Neural crest cell (in vitro differentiated cells): ENCODE measurements around the gene NRIP3. TPM values are rescaled to one million over a fixed set of nuclear protein-coding genes. Genes with fewer than 3 reads are reported as not detected.
A peak's percentile ranks its signal among the peaks of the same experiment; 100 is the strongest.
"Not testable (repeated sequence)": the region's sequence is repeated elsewhere in the genome, so short reads cannot be mapped to it uniquely, and the experiment has no call there.

Source experiments
- DNase-seq: peaks from one replicate; pipeline ENCODE4 v3.0.0; 2021; ENCODE audit warnings: low read depth, mixed read lengths, low spot score
- H3K27ac Mint-ChIP-seq: one replicate; pipeline ENCODE4 v1.8.0; 2021; ENCODE audit warnings: mild to moderate bottlenecking, mixed read lengths; ENCODE audit not compliant: unreplicated experiment
- H3K27me3 Mint-ChIP-seq: 2 replicates; pipeline ENCODE4 v1.8.0; 2021; ENCODE audit warnings: low read depth, mild to moderate bottlenecking, mixed read lengths
- H3K36me3 Mint-ChIP-seq: 2 replicates; pipeline ENCODE4 v1.8.0; 2021; ENCODE audit warnings: low read depth, mild to moderate bottlenecking, mixed read lengths
- H3K4me1 Mint-ChIP-seq: 2 replicates; pipeline ENCODE4 v1.8.0; 2021; ENCODE audit warnings: mixed read lengths
- H3K4me3 Mint-ChIP-seq: one replicate; pipeline ENCODE4 v1.8.0; 2021; ENCODE audit warnings: mild to moderate bottlenecking, mixed read lengths
- H3K9me3 Mint-ChIP-seq: 2 replicates; pipeline ENCODE4 v1.8.0; 2021; ENCODE audit warnings: mixed read lengths
- total RNA-seq: library from RNA; stranded (reverse); gene quantifications from 2 replicates; pipeline ENCODE4 v1.2.1, GENCODE V29; 2021
- TF ChIP-seq, protein P1 (sequence below): fragments of 200-600 bp; sonication (generic); conservative IDR thresholded peaks from 2 replicates; pipeline ENCODE4 v1.5.0; 2021; ENCODE audit warnings: antibody characterized with exemption, mild to moderate bottlenecking

The NRIP3 gene
- total RNA-seq, 1 donor from 2014 or later: 2.1 TPM

GRCh38 chr11:8942518-8943066 is 61.2 kb downstream of the NRIP3 start, which contains the start of gene ASCL3:
ASCL3 (minus strand) TSS chr11:8943016; CDS start chr11:8938161, 4,855 bp downstream.
- Mint-ChIP-seq H3K36me3 (no peaks in the 10 kb centered on the region), H3K9me3 (no peaks in the 10 kb centered on the region), H3K27ac (no peak within 1 kb of the TSS), H3K4me1 (no peaks in the 10 kb centered on the region), H3K27me3 (no peaks in the 10 kb centered on the region), H3K4me3 (no peak within 1 kb of the TSS)
- TF ChIP-seq, protein P1, sequence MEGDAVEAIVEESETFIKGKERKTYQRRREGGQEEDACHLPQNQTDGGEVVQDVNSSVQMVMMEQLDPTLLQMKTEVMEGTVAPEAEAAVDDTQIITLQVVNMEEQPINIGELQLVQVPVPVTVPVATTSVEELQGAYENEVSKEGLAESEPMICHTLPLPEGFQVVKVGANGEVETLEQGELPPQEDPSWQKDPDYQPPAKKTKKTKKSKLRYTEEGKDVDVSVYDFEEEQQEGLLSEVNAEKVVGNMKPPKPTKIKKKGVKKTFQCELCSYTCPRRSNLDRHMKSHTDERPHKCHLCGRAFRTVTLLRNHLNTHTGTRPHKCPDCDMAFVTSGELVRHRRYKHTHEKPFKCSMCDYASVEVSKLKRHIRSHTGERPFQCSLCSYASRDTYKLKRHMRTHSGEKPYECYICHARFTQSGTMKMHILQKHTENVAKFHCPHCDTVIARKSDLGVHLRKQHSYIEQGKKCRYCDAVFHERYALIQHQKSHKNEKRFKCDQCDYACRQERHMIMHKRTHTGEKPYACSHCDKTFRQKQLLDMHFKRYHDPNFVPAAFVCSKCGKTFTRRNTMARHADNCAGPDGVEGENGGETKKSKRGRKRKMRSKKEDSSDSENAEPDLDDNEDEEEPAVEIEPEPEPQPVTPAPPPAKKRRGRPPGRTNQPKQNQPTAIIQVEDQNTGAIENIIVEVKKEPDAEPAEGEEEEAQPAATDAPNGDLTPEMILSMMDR: no peak
- no peak for DNase-seq

DNA sequence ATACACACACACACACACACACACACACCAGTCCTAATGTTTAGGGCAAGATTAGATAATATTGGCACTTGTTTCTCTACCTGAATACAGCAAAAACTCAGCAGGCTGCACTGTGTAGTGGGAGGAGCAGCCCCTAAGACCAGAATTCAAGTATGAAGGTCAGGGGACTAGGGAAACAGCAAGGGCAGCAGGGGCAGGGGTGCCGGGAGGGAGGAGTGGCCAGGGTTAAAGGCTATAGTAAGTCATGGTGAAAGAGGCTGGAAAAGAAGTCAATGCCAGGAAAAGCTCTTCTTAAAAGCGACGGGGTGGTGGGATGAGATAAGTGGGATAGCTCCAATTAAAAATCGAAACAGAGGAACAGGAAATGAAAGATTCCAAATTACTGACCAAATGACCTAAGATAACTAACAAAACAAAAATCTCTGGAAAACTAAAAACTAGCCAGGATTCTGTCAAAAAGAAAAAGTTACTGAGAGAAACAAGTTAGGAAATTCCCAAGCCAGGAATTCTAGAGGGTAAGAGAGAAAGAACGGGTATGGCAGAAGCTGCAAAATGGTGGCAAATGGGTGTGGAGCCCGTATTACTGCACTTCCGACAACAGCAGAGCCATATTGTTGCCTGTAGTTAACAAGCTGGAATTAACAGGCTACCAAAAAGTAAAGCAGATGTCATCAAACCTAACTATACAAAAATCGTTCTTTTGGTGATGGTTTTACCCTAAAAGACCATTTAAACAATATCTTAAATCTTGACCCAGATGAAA is 62.3 kb downstream of the NRIP3 start:
- no peaks in the 10 kb centered on the region for H3K36me3 Mint-ChIP-seq
- TF ChIP-seq, protein P1: no peak
- H3K9me3 Mint-ChIP-seq: no peaks in the 10 kb centered on the region
- H3K27ac Mint-ChIP-seq: peak overlapping the region; percentile 23
- H3K4me3 Mint-ChIP-seq: no peak overlapping the region
- no peaks in the 10 kb centered on the region for H3K4me1 Mint-ChIP-seq
- H3K27me3 Mint-ChIP-seq: no peaks in the 10 kb centered on the region
- DNase-seq: no peak

DNA sequence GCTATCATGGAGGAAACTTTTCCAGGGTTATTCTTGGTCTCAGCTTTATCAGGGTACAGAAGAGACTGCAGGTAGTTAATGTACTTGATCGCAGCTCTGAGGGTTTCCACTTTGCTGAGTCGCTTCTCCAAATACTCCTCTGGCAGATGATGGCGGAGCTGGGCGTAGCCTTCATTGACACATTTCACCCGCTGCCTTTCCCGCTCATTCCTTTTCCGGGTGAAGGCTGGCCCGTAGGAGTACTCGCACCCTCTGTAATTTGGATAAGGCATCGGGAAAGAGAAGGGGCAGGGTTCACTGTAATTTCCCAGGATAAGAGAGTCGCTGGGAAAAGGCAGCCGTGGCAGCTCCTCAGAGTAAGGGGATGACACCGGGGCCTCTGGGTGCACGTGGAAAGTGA is 66.1 kb downstream of the NRIP3 start:
- Mint-ChIP-seq H3K4me3 (no peak overlapping the region), H3K9me3 (no peaks in the 10 kb centered on the region), H3K27ac (no peak overlapping the region), H3K27me3 (no peaks in the 10 kb centered on the region), H3K36me3 (no peaks in the 10 kb centered on the region), H3K4me1 (peaks cover 11% of the 10 kb centered on the region)
- DNase-seq: no peak
- TF ChIP-seq, protein P1: no peak

DNA sequence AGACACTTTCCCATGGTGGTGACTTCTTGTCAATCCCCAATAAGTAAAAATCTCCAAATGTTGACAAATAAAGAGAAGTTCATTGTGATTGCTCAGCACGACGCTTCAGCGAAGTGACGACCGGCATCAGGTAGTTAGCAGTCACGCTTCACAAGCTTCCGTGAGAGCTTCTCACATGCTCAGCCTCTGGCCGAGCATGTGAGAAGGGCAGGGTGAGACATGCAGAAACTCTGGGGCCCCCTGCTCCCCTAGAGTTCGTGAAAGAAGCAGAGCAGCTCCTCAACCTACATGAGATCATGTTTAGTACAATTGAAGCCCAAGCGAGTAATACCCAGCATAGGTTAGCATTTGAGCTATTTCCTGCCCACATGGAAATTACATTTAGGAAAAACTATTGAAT is 66.6 kb downstream of the NRIP3 start:
- Mint-ChIP-seq H3K36me3 (no peaks in the 10 kb centered on the region), H3K27ac (peak overlapping the region; percentile 86), H3K4me3 (no peak overlapping the region), H3K27me3 (no peaks in the 10 kb centered on the region), H3K9me3 (no peaks in the 10 kb centered on the region), H3K4me1 (peaks cover 11% of the 10 kb centered on the region)
- DNase-seq: no peak
- TF ChIP-seq, protein P1: no peak

DNA sequence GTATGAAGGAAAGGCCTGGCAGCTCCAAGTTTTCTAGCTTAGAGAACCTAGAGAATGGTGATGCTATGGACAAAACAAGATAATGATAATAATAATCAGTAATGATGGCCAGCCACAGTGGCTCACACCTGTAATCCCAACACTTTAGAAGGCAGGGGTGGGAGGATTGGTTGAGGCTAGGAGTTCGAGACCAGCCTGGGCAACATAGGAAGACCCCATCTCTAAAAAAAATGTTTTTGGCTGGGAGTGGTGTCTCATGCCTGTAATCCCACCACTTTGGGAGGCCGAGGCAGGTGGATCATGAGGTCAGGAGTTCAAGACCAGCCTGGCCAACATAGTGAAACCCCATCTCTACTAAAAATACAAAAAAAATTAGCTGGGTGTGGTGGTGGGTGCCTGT is 68.0 kb downstream of the NRIP3 start:
- not testable (repeated sequence) for DNase-seq, H3K36me3 Mint-ChIP-seq, H3K27me3 Mint-ChIP-seq, H3K9me3 Mint-ChIP-seq, H3K27ac Mint-ChIP-seq, H3K4me3 Mint-ChIP-seq
- peaks cover 11% of the 10 kb centered on the region for H3K4me1 Mint-ChIP-seq
